HepG2 (cell line): ENCODE measurements around the gene KRTAP27-1. TPM values are rescaled to one million over a fixed set of nuclear protein-coding genes. Genes with fewer than 3 reads are reported as not detected.

Source experiments
- ATAC-seq: fragments of 200-7000 bp; cut with Tn5 transposase; 3 replicates; pipeline ENCODE4 v1.9.1; 2020; ENCODE audit warnings: mild to moderate bottlenecking, moderate library complexity
- BruUV-seq: library from RNA; stranded (reverse); fragments of 400-500 nt; replicated peaks from 2 replicates; lab custom pipeline; 2021; lab: Mats Ljungman, UMichigan
- CTCF ChIA-PET: fragments of 300-600 bp; formaldehyde crosslinking; extraction: SDS; loops from one replicate; lab custom pipeline; 2021; ENCODE audit warnings: low total read pairs, inconsistent platforms, low intra/inter-chr PET ratio; lab: Yijun Ruan, JAX
- POLR2A ChIA-PET: fragments of 350-600 bp; sonication (Branson Sonifier 250); formaldehyde crosslinking; loops from one replicate; lab custom pipeline; 2020; ENCODE audit warnings: antibody characterized with exemption, inconsistent platforms; lab: Yijun Ruan, JAX
- DNase-seq: peaks from one replicate; pipeline ENCODE4 v3.0.0-alpha.2; 2015; ENCODE audit warnings: low spot score
- FAIRE-seq: peaks from 3 replicates; lab custom pipeline; 2011; peaks lifted over from hg19 to GRCh38; lab: Jason Lieb, UNC
- H2AFZ ChIP-seq: one replicate; pipeline ENCODE4 v1.6.1; 2011; ENCODE audit warnings: low read length, inconsistent platforms
- H3K27ac ChIP-seq: fragments of 300-600 bp; 3 replicates; pipeline ENCODE4 v1.8.0; 2011; ENCODE audit warnings: mixed run types, mild to moderate bottlenecking, mixed read lengths, low read length, inconsistent platforms; ENCODE audit not compliant: insufficient read depth; ENCODE audit errors: extremely low read length
- H3K27me3 ChIP-seq, 2 experiments: fragments of 200-600 bp in 1 of 2; 2 replicates in 1 of 2; 3 replicates in 1 of 2; pipeline versions ENCODE4 v1.6.0 to v1.8.0; 2011; ENCODE audit warnings: low read length in 2 of 2, mild to moderate bottlenecking in 2 of 2, moderate library complexity in 2 of 2, inconsistent platforms in 1 of 2; ENCODE audit not compliant: insufficient read depth in 2 of 2, control insufficient read depth in 1 of 2
- H3K36me3 ChIP-seq, 2 experiments: fragments of 200-600 bp in 1 of 2; replicated peaks in 1 of 2; 2 replicates in 1 of 2; 3 replicates in 1 of 2; pipeline versions ENCODE4 v1.5.1 to v1.8.0; 2011; ENCODE audit warnings: low read length in 2 of 2, inconsistent platforms in 1 of 2; ENCODE audit not compliant: insufficient read depth in 2 of 2, control insufficient read depth in 1 of 2
- H3K4me1 ChIP-seq: 2 replicates; pipeline ENCODE4 v1.5.1; 2012; ENCODE audit warnings: low read length, inconsistent platforms; ENCODE audit not compliant: insufficient read depth
- H3K4me2 ChIP-seq: 2 replicates; pipeline ENCODE4 v1.6.0; 2011; ENCODE audit warnings: low read depth, low read length, inconsistent platforms
- H3K4me3 ChIP-seq, 3 experiments: fragments of 200-600 bp in 1 of 3; sonication (generic), shearing (Covaris generic) in 1 of 3; replicated peaks in 1 of 3; 2 replicates each; pipeline ENCODE4 v1.5.1; 2011 to 2016; ENCODE audit warnings: low read length in 3 of 3, inconsistent platforms in 2 of 3, low read depth in 2 of 3, mild to moderate bottlenecking in 2 of 3, control low read depth in 1 of 3, mixed read lengths in 1 of 3; ENCODE audit not compliant: insufficient read depth in 1 of 3
- H3K79me2 ChIP-seq: one replicate; pipeline ENCODE4 v1.6.1; 2011; ENCODE audit warnings: low read length, inconsistent platforms; ENCODE audit not compliant: insufficient read depth
- H3K9ac ChIP-seq: 2 replicates; pipeline ENCODE4 v1.6.0; 2011; ENCODE audit warnings: mild to moderate bottlenecking, low read depth, low read length, inconsistent platforms; ENCODE audit not compliant: insufficient read depth
- H3K9me3 ChIP-seq: 2 replicates; pipeline ENCODE4 v1.5.1; 2012; ENCODE audit warnings: mild to moderate bottlenecking, low read length
- H4K20me1 ChIP-seq: 2 replicates; pipeline ENCODE4 v1.6.0; 2011; ENCODE audit warnings: inconsistent platforms, mild to moderate bottlenecking, low read length, moderate library complexity; ENCODE audit not compliant: insufficient read depth
- GTF3A ChIP-seq: sonication (generic); formaldehyde crosslinking; conservative IDR thresholded peaks from 2 replicates; pipeline ENCODE4 v1.4.0; 2020; ENCODE audit warnings: mild to moderate bottlenecking, missing genetic modification reagents
- SRY ChIP-seq: sonication (generic); formaldehyde crosslinking; IDR thresholded peaks from 2 replicates; pipeline ENCODE4 v1.8.0; 2022; ENCODE audit warnings: mild to moderate bottlenecking, missing genetic modification reagents
- STAT5B ChIP-seq: sonication (generic); formaldehyde crosslinking; IDR thresholded peaks from 2 replicates; pipeline ENCODE4 v1.4.0; 2020; ENCODE audit warnings: missing genetic modification reagents
- ZNF883 ChIP-seq: sonication (generic); formaldehyde crosslinking; IDR thresholded peaks from 2 replicates; pipeline ENCODE4 v1.5.1; 2020; ENCODE audit warnings: mild to moderate bottlenecking, missing genetic modification reagents; ENCODE audit errors: not compliant biosample characterization
- WGBS: methylation state at CpG from one replicate; pipeline ENCODE4 v1.1.6; 2017; ENCODE audit warnings: low lambda C conversion rate; 5-methylcytosine and 5-hydroxymethylcytosine counted together
- in situ Hi-C: cut with HindIII; loops from 2 replicates; pipeline ENCODE4 v1.10.0; 2017; ENCODE audit warnings: low pct_unique_long_range_greater_than_20kb; ENCODE audit not compliant: extremely low pct_ligation_motif_present
- intact Hi-C: fragments of 100-400 bp; cut with micrococcal nuclease; formaldehyde crosslinking; loops from one replicate; pipeline ENCODE4 v1.10.0; 2022; ENCODE audit not compliant: unreplicated experiment
- polyA plus RNA-seq, 8 experiments: library from polyadenylated mRNA; depleted of rRNA in 3 of 8; stranded (reverse) in 7 of 8; unstranded in 1 of 8; fragments of >200 nt; fragmentation: Illumina TruSeq in 4 of 8; extraction: Trizol in 4 of 8; gene quantifications; 2 replicates each; pipeline versions ENCODE4 v1.2.1 to v1.2.3, GENCODE V29; 2011 to 2016; ENCODE audit warnings: low read depth in 4 of 8, missing spikeins in 1 of 8, mixed read lengths in 1 of 8; ENCODE audit not compliant: insufficient read depth in 1 of 8
- total RNA-seq, 5 experiments: library from RNA; depleted of rRNA; stranded (reverse); fragments of >200 nt; fragmentation: Illumina TruSeq; extraction: Trizol; gene quantifications; 2 replicates each; pipeline ENCODE4 v1.2.3, GENCODE V29; 2016; ENCODE audit warnings: low read depth in 1 of 5
- TF ChIP-seq, protein P1 (sequence below): IDR thresholded peaks from 2 replicates; pipeline ENCODE4 v1.6.1; 2016; ENCODE audit warnings: missing compliant biosample characterization, missing genetic modification reagents, borderline replicate concordance
- TF ChIP-seq, protein P2 (sequence below): IDR thresholded peaks from 2 replicates; pipeline ENCODE4 v1.4.0; 2020; ENCODE audit warnings: mild to moderate bottlenecking, missing genetic modification reagents

Gene KRTAP27-1
- total and polyA plus RNA-seq, 2 of the 13 experiments (the other 11 are each of a cell fraction or from before 2014, with no cell fraction given), result not detected

DNA sequence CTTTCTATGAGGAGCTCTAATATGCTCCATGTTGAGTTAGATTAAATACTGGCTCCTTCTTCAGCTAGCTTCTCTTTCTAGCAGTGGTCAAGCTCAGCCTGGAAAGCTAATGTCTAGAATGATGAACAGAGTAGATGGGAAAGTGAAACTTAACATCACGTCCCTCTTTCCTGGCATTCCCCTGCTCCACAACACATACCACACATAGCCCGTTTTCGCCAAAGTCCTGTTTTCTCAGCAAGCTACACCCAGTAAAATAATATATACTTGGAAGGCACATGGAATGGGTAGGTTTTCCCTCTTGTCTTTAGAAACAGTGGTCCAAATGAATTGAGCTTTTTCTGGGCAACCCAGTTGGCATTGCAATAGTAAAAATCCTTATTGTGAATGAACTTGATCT lies 3.8 kb downstream of the KRTAP27-1 start (continued):
- no peak for TF ChIP-seq GTF3A (CRISPR knock-in tag)
- no peak for TF ChIP-seq SRY (CRISPR knock-in tag)
- no peak for TF ChIP-seq STAT5B (CRISPR knock-in tag)

DNA sequence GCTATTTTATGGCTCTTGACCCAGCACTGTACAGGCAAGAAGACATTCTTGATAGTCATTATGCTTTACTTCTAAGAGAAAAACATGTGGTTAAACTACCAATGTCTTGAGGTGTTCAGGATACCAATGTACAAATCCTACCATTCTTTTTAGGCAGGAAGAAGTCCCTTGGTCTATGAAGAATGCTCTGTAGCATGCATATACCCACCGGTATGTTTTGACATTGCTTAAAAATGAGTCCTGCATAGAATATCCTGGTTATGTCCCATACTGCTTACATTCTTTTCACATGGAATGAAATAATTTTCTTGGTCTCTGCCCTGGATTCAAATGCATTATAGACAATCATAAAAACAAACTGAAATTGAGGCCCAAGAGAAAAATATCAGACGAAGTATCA lies 4.8 kb downstream of the KRTAP27-1 start:
- H3K27ac ChIP-seq, result no peak overlapping the region
- H3K4me2 ChIP-seq, result no peak overlapping the region
- H3K27me3 ChIP-seq, result no peaks in the 10 kb centered on the region
- no peak for FAIRE-seq
- no peak overlapping the region for H3K4me3 ChIP-seq
- in situ Hi-C loops, result loop anchor here (25.0 kb wide), 1 partner anchor 755 kb away; no protein-coding TSS in a partner anchor
- ATAC-seq, result no peak
- TF ChIP-seq, protein P1, sequence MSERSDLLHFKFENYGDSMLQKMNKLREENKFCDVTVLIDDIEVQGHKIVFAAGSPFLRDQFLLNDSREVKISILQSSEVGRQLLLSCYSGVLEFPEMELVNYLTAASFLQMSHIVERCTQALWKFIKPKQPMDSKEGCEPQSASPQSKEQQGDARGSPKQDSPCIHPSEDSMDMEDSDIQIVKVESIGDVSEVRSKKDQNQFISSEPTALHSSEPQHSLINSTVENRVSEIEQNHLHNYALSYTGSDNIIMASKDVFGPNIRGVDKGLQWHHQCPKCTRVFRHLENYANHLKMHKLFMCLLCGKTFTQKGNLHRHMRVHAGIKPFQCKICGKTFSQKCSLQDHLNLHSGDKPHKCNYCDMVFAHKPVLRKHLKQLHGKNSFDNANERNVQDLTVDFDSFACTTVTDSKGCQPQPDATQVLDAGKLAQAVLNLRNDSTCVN, result no peak
- no peak for TF ChIP-seq ZNF883
- TF ChIP-seq, protein P2, sequence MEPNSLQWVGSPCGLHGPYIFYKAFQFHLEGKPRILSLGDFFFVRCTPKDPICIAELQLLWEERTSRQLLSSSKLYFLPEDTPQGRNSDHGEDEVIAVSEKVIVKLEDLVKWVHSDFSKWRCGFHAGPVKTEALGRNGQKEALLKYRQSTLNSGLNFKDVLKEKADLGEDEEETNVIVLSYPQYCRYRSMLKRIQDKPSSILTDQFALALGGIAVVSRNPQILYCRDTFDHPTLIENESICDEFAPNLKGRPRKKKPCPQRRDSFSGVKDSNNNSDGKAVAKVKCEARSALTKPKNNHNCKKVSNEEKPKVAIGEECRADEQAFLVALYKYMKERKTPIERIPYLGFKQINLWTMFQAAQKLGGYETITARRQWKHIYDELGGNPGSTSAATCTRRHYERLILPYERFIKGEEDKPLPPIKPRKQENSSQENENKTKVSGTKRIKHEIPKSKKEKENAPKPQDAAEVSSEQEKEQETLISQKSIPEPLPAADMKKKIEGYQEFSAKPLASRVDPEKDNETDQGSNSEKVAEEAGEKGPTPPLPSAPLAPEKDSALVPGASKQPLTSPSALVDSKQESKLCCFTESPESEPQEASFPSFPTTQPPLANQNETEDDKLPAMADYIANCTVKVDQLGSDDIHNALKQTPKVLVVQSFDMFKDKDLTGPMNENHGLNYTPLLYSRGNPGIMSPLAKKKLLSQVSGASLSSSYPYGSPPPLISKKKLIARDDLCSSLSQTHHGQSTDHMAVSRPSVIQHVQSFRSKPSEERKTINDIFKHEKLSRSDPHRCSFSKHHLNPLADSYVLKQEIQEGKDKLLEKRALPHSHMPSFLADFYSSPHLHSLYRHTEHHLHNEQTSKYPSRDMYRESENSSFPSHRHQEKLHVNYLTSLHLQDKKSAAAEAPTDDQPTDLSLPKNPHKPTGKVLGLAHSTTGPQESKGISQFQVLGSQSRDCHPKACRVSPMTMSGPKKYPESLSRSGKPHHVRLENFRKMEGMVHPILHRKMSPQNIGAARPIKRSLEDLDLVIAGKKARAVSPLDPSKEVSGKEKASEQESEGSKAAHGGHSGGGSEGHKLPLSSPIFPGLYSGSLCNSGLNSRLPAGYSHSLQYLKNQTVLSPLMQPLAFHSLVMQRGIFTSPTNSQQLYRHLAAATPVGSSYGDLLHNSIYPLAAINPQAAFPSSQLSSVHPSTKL (CRISPR knock-in tag), result no peak
- intact Hi-C loops, result no loop called here
- DNase-seq, result no peak
- ChIA-PET CTCF (no interaction called here), POLR2A (no interaction called here)
- no peak overlapping the region for H2AFZ ChIP-seq
- no peaks in the 10 kb centered on the region for H3K79me2 ChIP-seq
- no peaks in the 10 kb centered on the region for H4K20me1 ChIP-seq
- no TSS peak for BruUV-seq
- H3K9me3 ChIP-seq, result peaks cover 86% of the 10 kb centered on the region
- H3K36me3 ChIP-seq, result no peaks in the 10 kb centered on the region
- WGBS, result 35% methylated on average over 2 of the region's 2 CpGs
- no peak overlapping the region for H3K9ac ChIP-seq
- no peaks in the 10 kb centered on the region for H3K4me1 ChIP-seq
